ENCODE data around the gene RASAL2. TPM values are rescaled to one million over a fixed set of nuclear protein-coding genes. Genes with fewer than 3 reads are reported as not detected.
A peak's percentile ranks its signal among the peaks of the same experiment; 100 is the strongest.

Gene RASAL2
- total RNA-seq, 4 donors from 2014 or later = 17.9 to 27.3 (median 23.5) TPM

DNA sequence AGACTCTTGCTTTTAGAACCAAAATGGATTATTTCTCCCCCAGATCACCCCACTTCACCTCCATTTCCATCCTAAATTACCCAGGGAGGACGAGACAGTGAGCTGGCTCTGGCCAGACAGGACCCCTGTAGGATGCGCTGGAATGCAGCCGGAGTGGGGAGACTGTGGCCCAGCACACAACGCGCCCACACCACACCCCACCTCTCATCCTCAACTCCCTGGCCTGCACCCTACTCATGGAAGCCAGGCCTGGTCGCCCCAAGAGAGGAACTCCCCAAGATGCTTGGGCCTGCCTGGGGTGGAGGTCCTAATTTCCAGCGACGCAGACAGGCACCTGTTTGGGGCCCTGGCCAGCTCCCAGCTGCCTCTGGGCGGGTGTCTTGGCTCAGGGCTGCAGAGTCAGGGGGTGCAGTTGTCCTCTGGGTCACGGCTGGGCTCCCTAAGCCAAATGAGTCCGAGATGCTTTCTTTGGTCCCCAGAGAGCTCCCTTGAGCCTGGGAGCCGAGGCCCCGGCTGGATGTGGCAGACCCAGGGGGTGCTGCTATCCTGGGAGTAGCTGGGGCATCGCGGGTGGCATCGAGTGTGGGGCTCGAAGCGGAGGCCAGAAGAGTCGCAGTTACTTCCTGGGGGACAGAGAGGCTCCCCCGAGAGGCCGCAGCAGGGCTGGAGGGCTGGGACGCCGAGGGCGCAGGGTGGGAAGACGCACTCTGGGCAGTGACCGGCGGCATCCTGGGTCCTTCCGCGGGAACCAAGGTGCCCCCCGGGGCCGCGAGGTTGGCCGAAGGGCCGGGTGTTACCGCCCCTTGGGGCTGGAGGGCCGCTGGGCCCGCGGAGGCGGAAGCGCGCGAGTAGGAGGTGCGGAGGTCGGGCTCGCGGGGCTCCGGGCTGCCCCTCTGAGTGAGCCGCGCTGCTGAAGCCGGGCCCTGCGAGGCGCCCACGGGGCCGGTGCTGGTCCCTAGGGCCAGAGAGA lies 392.5 kb downstream of the RASAL2 start:
- 47 to 56% methylated on average over 13 to 20 of the region's 54 CpGs for WGBS, 2 donors
- DNase-seq = no peak
- peak overlapping the region in 1 of 3 donors; percentile 3 for H3K4me3 ChIP-seq (replicated peaks in 1 of 3)
- no peaks in the 10 kb centered on the region for H3K36me3 ChIP-seq
- TF ChIP-seq POLR2A (IDR thresholded peaks at IDR 0.05) = no peak
- TF ChIP-seq, protein P1, sequence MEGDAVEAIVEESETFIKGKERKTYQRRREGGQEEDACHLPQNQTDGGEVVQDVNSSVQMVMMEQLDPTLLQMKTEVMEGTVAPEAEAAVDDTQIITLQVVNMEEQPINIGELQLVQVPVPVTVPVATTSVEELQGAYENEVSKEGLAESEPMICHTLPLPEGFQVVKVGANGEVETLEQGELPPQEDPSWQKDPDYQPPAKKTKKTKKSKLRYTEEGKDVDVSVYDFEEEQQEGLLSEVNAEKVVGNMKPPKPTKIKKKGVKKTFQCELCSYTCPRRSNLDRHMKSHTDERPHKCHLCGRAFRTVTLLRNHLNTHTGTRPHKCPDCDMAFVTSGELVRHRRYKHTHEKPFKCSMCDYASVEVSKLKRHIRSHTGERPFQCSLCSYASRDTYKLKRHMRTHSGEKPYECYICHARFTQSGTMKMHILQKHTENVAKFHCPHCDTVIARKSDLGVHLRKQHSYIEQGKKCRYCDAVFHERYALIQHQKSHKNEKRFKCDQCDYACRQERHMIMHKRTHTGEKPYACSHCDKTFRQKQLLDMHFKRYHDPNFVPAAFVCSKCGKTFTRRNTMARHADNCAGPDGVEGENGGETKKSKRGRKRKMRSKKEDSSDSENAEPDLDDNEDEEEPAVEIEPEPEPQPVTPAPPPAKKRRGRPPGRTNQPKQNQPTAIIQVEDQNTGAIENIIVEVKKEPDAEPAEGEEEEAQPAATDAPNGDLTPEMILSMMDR (IDR thresholded peaks at IDR 0.05) = no peak
- intact Hi-C loops (cut with DNase I) = no loop called here
- H3K27ac ChIP-seq = no peak overlapping the region
- H3K4me1 ChIP-seq = peaks cover 0 to 9% of the 10 kb centered on the region in 2 donors
- no peaks in the 10 kb centered on the region for H3K27me3 ChIP-seq
- H3K9me3 ChIP-seq = no peaks in the 10 kb centered on the region

DNA sequence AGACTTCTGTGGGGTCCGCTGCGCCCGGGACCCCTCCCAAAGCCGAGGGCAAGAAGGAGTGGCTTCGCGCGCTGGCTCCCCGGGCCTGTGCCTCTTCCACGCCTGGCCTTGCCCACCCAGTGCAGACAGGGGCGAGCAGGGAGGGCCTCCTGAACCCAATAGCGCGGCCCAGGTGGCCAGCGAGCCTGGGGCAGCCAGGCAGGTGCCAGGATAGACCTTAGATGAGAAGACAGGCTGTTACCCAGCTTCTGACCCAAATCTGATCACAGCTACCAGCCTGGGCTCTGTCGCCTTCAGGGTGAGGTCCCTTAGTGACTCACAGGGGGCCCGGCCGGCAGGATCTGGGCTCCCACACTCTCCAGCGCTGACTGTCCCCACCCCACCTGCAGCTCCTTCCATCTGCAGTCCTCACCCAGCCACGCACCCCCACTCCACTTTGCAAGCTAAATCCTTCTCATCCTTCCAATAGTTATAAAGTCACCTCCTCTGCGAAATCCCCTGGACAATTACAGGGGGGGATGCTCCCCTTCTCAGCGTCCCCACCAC lies 393.2 kb downstream of the RASAL2 start:
- Histone ChIP-seq H3K27me3 (no peaks in the 10 kb centered on the region), H3K9me3 (no peaks in the 10 kb centered on the region), H3K27ac (no peak overlapping the region), H3K4me3 (replicated peaks in 1 of 3) (peak overlapping the region in 1 of 3 donors; percentile 3), H3K4me1 (peaks cover 0 to 9% of the 10 kb centered on the region in 2 donors), H3K36me3 (no peaks in the 10 kb centered on the region)
- WGBS, 2 donors = 48 to 84% methylated on average over 6 to 16 of the region's 20 CpGs
- intact Hi-C loops (cut with DNase I) = no loop called here
- DNase-seq = no peak
- TF ChIP-seq, protein P1 (IDR thresholded peaks at IDR 0.05) = no peak
- no peak for TF ChIP-seq POLR2A (IDR thresholded peaks at IDR 0.05)

DNA sequence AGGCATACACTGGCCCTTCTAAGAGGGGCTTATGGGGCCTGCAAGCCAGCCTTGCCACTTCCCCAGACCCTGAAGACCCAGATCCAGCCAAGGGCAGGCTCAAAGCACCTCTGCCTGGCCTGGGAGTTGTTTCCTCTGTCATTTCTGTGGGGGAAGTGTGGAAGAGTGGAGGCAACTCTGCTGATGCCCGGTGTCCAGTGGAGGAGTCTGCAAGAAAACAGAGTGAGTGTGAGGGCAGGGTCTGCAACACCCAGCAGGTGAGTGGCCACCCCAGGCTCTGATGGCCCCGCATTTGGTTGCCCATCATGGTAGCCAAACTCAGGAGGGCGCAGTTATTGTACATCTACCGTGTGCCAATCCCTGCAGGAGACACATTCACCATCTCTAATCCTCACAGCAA lies 394.5 kb downstream of the RASAL2 start:
- intact Hi-C loops (cut with DNase I) = no loop called here
- Histone ChIP-seq H3K4me3 (replicated peaks in 1 of 3) (no peak overlapping the region), H3K36me3 (no peaks in the 10 kb centered on the region), H3K27ac (no peak overlapping the region), H3K9me3 (no peaks in the 10 kb centered on the region), H3K4me1 (peaks cover 0 to 9% of the 10 kb centered on the region in 2 donors), H3K27me3 (no peaks in the 10 kb centered on the region)
- no peak for TF ChIP-seq POLR2A (IDR thresholded peaks at IDR 0.05)
- TF ChIP-seq, protein P1 (IDR thresholded peaks at IDR 0.05) = no peak
- 98 to 100% methylated on average over 4 of the region's 4 CpGs for WGBS, 2 donors
- DNase-seq = no peak

DNA sequence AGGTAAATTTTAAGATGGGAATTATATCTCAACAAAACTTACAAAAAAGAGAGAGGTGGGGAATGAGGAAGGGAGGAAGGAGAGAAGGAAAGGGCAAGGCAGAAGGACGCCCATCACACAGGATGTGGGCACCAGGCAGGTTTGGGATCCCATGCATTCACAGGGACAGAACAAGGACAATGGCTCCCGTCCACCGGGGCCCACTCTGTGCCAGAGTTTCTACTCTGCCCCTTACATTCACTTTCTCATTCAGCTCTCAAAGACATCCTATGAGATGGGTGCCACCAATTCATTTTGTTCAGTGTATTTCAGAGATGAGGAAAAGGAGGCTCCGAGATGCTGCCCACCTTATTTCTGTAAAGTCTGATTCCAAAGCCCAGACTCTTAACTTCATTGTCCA lies 395.5 kb downstream of the RASAL2 start:
- Histone ChIP-seq H3K4me3 (replicated peaks in 1 of 3) (no peak overlapping the region), H3K27me3 (no peaks in the 10 kb centered on the region), H3K36me3 (no peaks in the 10 kb centered on the region), H3K27ac (no peak overlapping the region), H3K4me1 (peaks cover 0 to 9% of the 10 kb centered on the region in 2 donors), H3K9me3 (no peaks in the 10 kb centered on the region)
- 94 to 97% methylated on average over 4 of the region's 4 CpGs for WGBS, 2 donors
- no peak for DNase-seq
- TF ChIP-seq, protein P1 (IDR thresholded peaks at IDR 0.05) = no peak
- no peak for TF ChIP-seq POLR2A (IDR thresholded peaks at IDR 0.05)
- intact Hi-C loops (cut with DNase I) = no loop called here

DNA sequence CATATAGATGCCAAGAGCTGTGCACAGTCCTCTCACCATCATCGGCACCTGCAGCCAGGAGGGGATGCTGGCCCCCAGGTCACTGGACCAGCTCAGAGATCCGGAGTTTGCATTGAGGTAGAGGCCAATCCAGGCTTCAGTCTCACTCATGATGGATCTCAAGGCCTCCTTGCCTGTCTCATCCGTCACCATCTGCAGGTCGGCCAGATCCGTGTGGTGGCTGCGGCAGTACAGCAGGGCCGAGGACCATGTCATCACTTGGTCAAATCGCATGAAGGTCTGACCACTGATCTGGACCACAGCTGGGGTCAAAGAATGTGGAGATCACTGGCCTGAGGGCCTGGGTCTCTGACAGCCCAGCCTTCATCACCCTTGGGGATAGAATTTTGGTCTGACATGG lies 396.2 kb downstream of the RASAL2 start:
- DNase-seq = no peak
- Histone ChIP-seq H3K9me3 (no peaks in the 10 kb centered on the region), H3K27me3 (no peaks in the 10 kb centered on the region), H3K4me1 (peaks cover 0 to 9% of the 10 kb centered on the region in 2 donors), H3K4me3 (replicated peaks in 1 of 3) (no peak overlapping the region), H3K27ac (no peak overlapping the region), H3K36me3 (no peaks in the 10 kb centered on the region)
- intact Hi-C loops (cut with DNase I) = no loop called here
- 96 to 97% methylated on average over 6 to 8 of the region's 8 CpGs for WGBS, 2 donors
- no peak for TF ChIP-seq POLR2A (IDR thresholded peaks at IDR 0.05)
- TF ChIP-seq, protein P1 (IDR thresholded peaks at IDR 0.05) = no peak

Data from thyroid gland (tissue), 4 donors.